OCI-LY1 (cell line): Measurements from ENCODE around the gene SYT15.

Experiments
- CTCF ChIP-seq: fragments of 200-600 bp; sonication (generic), shearing (Covaris generic); IDR thresholded peaks from 2 replicates; pipeline ENCODE4 v1.5.1; 2017; ENCODE audit warnings: mild to moderate bottlenecking, antibody characterized with exemption, low read length, moderate library complexity, mixed read lengths
- EZH2 ChIP-seq: fragments of 200-600 bp; sonication (generic), shearing (Covaris generic); IDR thresholded peaks from 2 replicates; pipeline ENCODE4 v1.8.0; 2017; ENCODE audit warnings: borderline replicate concordance, mixed run types, mild to moderate bottlenecking, antibody characterized with exemption, low read length, moderate library complexity, mixed read lengths

GRCh38 chr10:46560381-46560780, 18.5 kb upstream of the SYT15 start:
- TF ChIP-seq EZH2 (no peak), CTCF (no peak)
